ENCODE results near the gene FKBP5.

GRCh38 chr6:35533981-35534380, 154.7 kb downstream of the FKBP5 start:
- TF ChIP-seq POLR2A (IDR thresholded peaks at IDR 0.05; ENCODE audit: low read length) (no peak), GATA1 (IDR thresholded peaks at IDR 0.05; ENCODE audit: low read depth, low read length) (no peak)
